Tibial nerve (tissue), 4 donors: ENCODE results near the gene PDIA5.

Experiments used
- CTCF ChIP-seq, 5 experiments: fragments of 200-600 bp in 3 of 5; fragments of 450-650 bp in 2 of 5; sonication (generic) in 3 of 5; IDR thresholded peaks; one replicate each; pipeline ENCODE4 v1.5.1; 2016 to 2019; ENCODE audit warnings: antibody characterized with exemption in 5 of 5, mild to moderate bottlenecking in 3 of 5, moderate library complexity in 2 of 5
- EP300 ChIP-seq, 2 donors: sonication (generic); formaldehyde crosslinking; IDR thresholded peaks; one replicate each; pipeline ENCODE4 v1.6.1; 2017; ENCODE audit warnings: antibody characterized with exemption in 2 of 2, mild to moderate bottlenecking in 1 of 2
- POLR2A ChIP-seq, 2 donors: fragments of 450-650 bp; IDR thresholded peaks; one replicate each; pipeline ENCODE4 v1.6.1; 2017; ENCODE audit warnings: antibody characterized with exemption in 2 of 2, mild to moderate bottlenecking in 2 of 2, moderate library complexity in 2 of 2

- TF ChIP-seq CTCF (IDR thresholded peaks at IDR 0.05) (no peak), POLR2A (IDR thresholded peaks at IDR 0.05) (no peak), EP300 (IDR thresholded peaks at IDR 0.05) (no peak)
These were observed 48.1 kb upstream of the PDIA5 start for GRCh38 chr3:123018683-123019082.
